SK-N-SH (cell line): ENCODE data around the gene SHB. TPM values are rescaled to one million over a fixed set of nuclear protein-coding genes. Genes with fewer than 3 reads are reported as not detected.

ENCODE experiments used
- CTCF ChIA-PET: fragments of 300-600, 350-600 bp; formaldehyde crosslinking; extraction: SDS; loops from one replicate; lab custom pipeline; 2021; lab: Yijun Ruan, JAX
- POLR2A ChIA-PET: fragments of 350-600 bp; sonication (Branson Sonifier 250); formaldehyde crosslinking; extraction: SDS; loops from one replicate; lab custom pipeline; 2020; ENCODE audit warnings: antibody characterized with exemption, inconsistent platforms; lab: Yijun Ruan, JAX
- DNase-seq: peaks from one replicate; pipeline ENCODE4 v3.0.0; 2012
- H2AFZ ChIP-seq: fragments of 200-600 bp; sonication (generic); 2 replicates; pipeline ENCODE4 v1.8.1; 2016; ENCODE audit warnings: antibody characterized with exemption, mild to moderate bottlenecking, low read depth
- H3F3A ChIP-seq: fragments of 200-600 bp; sonication (generic); replicated peaks from 2 replicates; pipeline ENCODE3; 2016; ENCODE audit warnings: antibody characterized with exemption, mild to moderate bottlenecking; ENCODE audit not compliant: insufficient read depth
- H3K27ac ChIP-seq, 2 experiments: fragments of 200-500 bp in 1 of 2; fragments of 200-600 bp in 1 of 2; sonication (Bioruptor generic) in 1 of 2; sonication (generic), shearing (Covaris generic) in 1 of 2; 2 replicates each; pipeline versions ENCODE4 v1.5.1 to v1.6.1; 2014 to 2016; ENCODE audit warnings: low read depth in 2 of 2, inconsistent platforms in 1 of 2, low read length in 1 of 2, mild to moderate bottlenecking in 1 of 2, mixed read lengths in 1 of 2
- H3K27me3 ChIP-seq: fragments of 200-600 bp; sonication (generic), shearing (Covaris generic); 2 replicates; pipeline ENCODE4 v1.6.1; 2016; ENCODE audit warnings: mixed run types; ENCODE audit not compliant: insufficient read depth
- H3K36me3 ChIP-seq, 2 experiments: fragments of 200-500 bp in 1 of 2; fragments of 200-600 bp in 1 of 2; sonication (Bioruptor generic) in 1 of 2; sonication (generic) in 1 of 2; replicated peaks in 1 of 2; 2 replicates each; pipeline versions ENCODE3 to v1.5.1; 2014 to 2016; ENCODE audit warnings: low read length in 1 of 2, mild to moderate bottlenecking in 1 of 2; ENCODE audit not compliant: insufficient read depth in 2 of 2, control insufficient read depth in 1 of 2
- H3K4me1 ChIP-seq, 2 experiments: fragments of 200-500 bp in 1 of 2; fragments of 200-600 bp in 1 of 2; sonication (Bioruptor generic) in 1 of 2; sonication (generic), shearing (Covaris generic) in 1 of 2; 2 replicates each; pipeline versions ENCODE4 v1.5.1 to v1.6.1; 2014 to 2016; ENCODE audit warnings: low read depth in 1 of 2, low read length in 1 of 2, mixed run types in 1 of 2; ENCODE audit not compliant: insufficient read depth in 2 of 2, control insufficient read depth in 1 of 2
- H3K4me2 ChIP-seq: fragments of 200-600 bp; sonication (generic), shearing (Covaris generic); 2 replicates; pipeline ENCODE4 v1.6.1; 2017; ENCODE audit warnings: mixed run types
- H3K4me3 ChIP-seq, 2 experiments: fragments of 200-500 bp in 1 of 2; fragments of 200-600 bp in 1 of 2; sonication (Bioruptor generic) in 1 of 2; sonication (generic), shearing (Covaris generic) in 1 of 2; 2 replicates each; pipeline versions ENCODE4 v1.5.1 to v1.8.1; 2014 to 2016; ENCODE audit warnings: low read depth in 2 of 2, inconsistent platforms in 1 of 2, low read length in 1 of 2, mild to moderate bottlenecking in 1 of 2, mixed read lengths in 1 of 2, moderate library complexity in 1 of 2
- H3K79me2 ChIP-seq: fragments of 200-600 bp; sonication (generic); 2 replicates; pipeline ENCODE4 v1.8.1; 2017; ENCODE audit warnings: mild to moderate bottlenecking; ENCODE audit not compliant: insufficient read depth
- H3K9ac ChIP-seq: fragments of 200-600 bp; sonication (generic); 2 replicates; pipeline ENCODE4 v1.6.1; 2017; ENCODE audit warnings: mixed run types
- H3K9me2 ChIP-seq: fragments of 200-600 bp; sonication (generic); 2 replicates; pipeline ENCODE4 v1.6.1; 2017; ENCODE audit warnings: mixed run types
- H3K9me3 ChIP-seq: fragments of 200-600 bp; sonication (generic); 2 replicates; pipeline ENCODE4 v1.6.1; 2017; ENCODE audit warnings: mixed run types, mild to moderate bottlenecking, moderate library complexity
- H4K20me1 ChIP-seq: fragments of 200-600 bp; sonication (generic); 2 replicates; pipeline ENCODE4 v1.6.1; 2017; ENCODE audit warnings: mild to moderate bottlenecking, mixed run types; ENCODE audit not compliant: insufficient read depth
- EP300 ChIP-seq, 2 experiments: IDR thresholded peaks; 2 replicates each; pipeline versions ENCODE4 v1.4.0 to v1.6.1; 2012; ENCODE audit warnings: borderline replicate concordance in 1 of 2, low read depth in 1 of 2, low read length in 1 of 2
- FOXM1 ChIP-seq: IDR thresholded peaks from 2 replicates; pipeline ENCODE4 v1.4.0; 2012; ENCODE audit warnings: low read depth, mild to moderate bottlenecking
- GABPA ChIP-seq: IDR thresholded peaks from 2 replicates; pipeline ENCODE4 v1.4.0; 2012; ENCODE audit warnings: low read depth, mild to moderate bottlenecking
- JUND ChIP-seq: IDR thresholded peaks from 2 replicates; pipeline ENCODE4 v1.4.0; 2012
- MEF2A ChIP-seq: IDR thresholded peaks from 2 replicates; pipeline ENCODE4 v1.4.0; 2012; ENCODE audit warnings: low read depth, borderline replicate concordance
- MXI1 ChIP-seq: IDR thresholded peaks from 2 replicates; pipeline ENCODE4 v1.6.1; 2012; ENCODE audit warnings: mild to moderate bottlenecking, low read depth, low read length, improper control_type of control experiment
- POLR2AphosphoS5 ChIP-seq: IDR thresholded peaks from 2 replicates; pipeline ENCODE4 v1.6.1; 2012; ENCODE audit warnings: low read depth, low read length
- REST ChIP-seq: IDR thresholded peaks from 2 replicates; pipeline ENCODE4 v1.6.1; 2012; ENCODE audit warnings: mild to moderate bottlenecking, low read depth, low read length, moderate library complexity
- RFX5 ChIP-seq: IDR thresholded peaks from 2 replicates; pipeline ENCODE4 v1.6.1; 2012; ENCODE audit warnings: mild to moderate bottlenecking, improper control_type of control experiment, low read length
- TAF1 ChIP-seq: IDR thresholded peaks from 2 replicates; pipeline ENCODE4 v1.6.1; 2012; ENCODE audit warnings: low read depth, mild to moderate bottlenecking, low read length, moderate library complexity, borderline replicate concordance
- USF2 ChIP-seq: fragments of 150-350 bp; IDR thresholded peaks from 2 replicates; pipeline ENCODE4 v1.6.1; 2017; ENCODE audit warnings: antibody characterized with exemption, low read length, low read depth, borderline replicate concordance
- ZBTB33 ChIP-seq: IDR thresholded peaks from 2 replicates; pipeline ENCODE4 v1.4.0; 2012; ENCODE audit warnings: low read depth, borderline replicate concordance
- WGBS: methylation state at CpG from one replicate; pipeline ENCODE4 v1.1.6; 2017; ENCODE audit warnings: low lambda C conversion rate; 5-methylcytosine and 5-hydroxymethylcytosine counted together
- polyA plus RNA-seq, 3 experiments: library from polyadenylated mRNA; depleted of rRNA; stranded (reverse); fragments of >200 nt; gene quantifications; 2 replicates each; pipeline ENCODE4 v1.2.3, GENCODE V29; 2012

Gene SHB
- polyA plus RNA-seq, 1 of the 3 experiments (the other 2 are of a cell fraction), result 26.0 TPM

- H3K27me3 ChIP-seq, result no peaks in the 10 kb centered on the region
- POLR2A ChIA-PET, result no interaction called here
- H3F3A ChIP-seq, result peaks cover 36% of the 10 kb centered on the region
- H3K9me3 ChIP-seq, result no peaks in the 10 kb centered on the region
- TF ChIP-seq USF2 (no peak), EP300 (IDR thresholded peaks at IDR 0.05; ENCODE audit: borderline replicate concordance in 1 of 2, low read depth in 1 of 2, low read length in 1 of 2) (no peak), REST (no peak), POLR2AphosphoS5 (no peak), JUND (no peak), ZBTB33 (no peak), GABPA (no peak), FOXM1 (no peak), TAF1 (no peak), MXI1 (no peak), RFX5 (no peak), MEF2A (no peak)
- H4K20me1 ChIP-seq, result peaks cover 46% of the 10 kb centered on the region
- H3K36me3 ChIP-seq, result peaks cover 5 to 10% of the 10 kb centered on the region in 2 experiments
- peak overlapping the region in 1 of 2 experiments; percentile 8; a peak in 1 of 4 replicates for H3K27ac ChIP-seq
- 93% methylated on average over 18 of the region's 19 CpGs for WGBS
- H3K4me2 ChIP-seq, result no peak overlapping the region
- CTCF ChIA-PET, result interaction anchor here (0.8 to 1.7 kb wide), 5 partner anchors 12 to 138 kb away, joined by 3 to 5 read pairs (median 4); no protein-coding TSS in a partner anchor
- no peak for DNase-seq
- H3K9ac ChIP-seq, result no peak overlapping the region
- H3K4me3 ChIP-seq, result no peak overlapping the region
- H3K9me2 ChIP-seq, result no peaks in the 10 kb centered on the region
- peaks cover 21 to 24% of the 10 kb centered on the region in 2 experiments; a peak in 3 of 4 replicates for H3K4me1 ChIP-seq
- H3K79me2 ChIP-seq, result peaks cover 91% of the 10 kb centered on the region
- no peak overlapping the region for H2AFZ ChIP-seq
These were observed 17.1 kb downstream of the SHB start for GRCh38 chr9:38051780-38052546.
